GM13977 (cell line): ENCODE results near the gene SLC22A4.

Experiments
- DNase-seq: peaks from one replicate; pipeline ENCODE4 v3.0.0; 2012; ENCODE audit warnings: low spot score
- in situ Hi-C: fragments of 300-500 bp; cut with MboI; formaldehyde crosslinking; loops from one replicate; pipeline ENCODE4 v1.12.0; 2022; ENCODE audit warnings: low sequenced_read_pairs, low pct_unique_long_range_greater_than_20kb, mixed read lengths, inconsistent platforms; ENCODE audit not compliant: unreplicated experiment
- TF ChIP-seq, protein P1 (sequence below): IDR thresholded peaks from 2 replicates; pipeline ENCODE4 v1.5.1; 2012; ENCODE audit warnings: mild to moderate bottlenecking, control low read depth; ENCODE audit not compliant: insufficient read depth; ENCODE audit errors: extremely low read depth, missing control alignments

Gene SLC22A4

DNA sequence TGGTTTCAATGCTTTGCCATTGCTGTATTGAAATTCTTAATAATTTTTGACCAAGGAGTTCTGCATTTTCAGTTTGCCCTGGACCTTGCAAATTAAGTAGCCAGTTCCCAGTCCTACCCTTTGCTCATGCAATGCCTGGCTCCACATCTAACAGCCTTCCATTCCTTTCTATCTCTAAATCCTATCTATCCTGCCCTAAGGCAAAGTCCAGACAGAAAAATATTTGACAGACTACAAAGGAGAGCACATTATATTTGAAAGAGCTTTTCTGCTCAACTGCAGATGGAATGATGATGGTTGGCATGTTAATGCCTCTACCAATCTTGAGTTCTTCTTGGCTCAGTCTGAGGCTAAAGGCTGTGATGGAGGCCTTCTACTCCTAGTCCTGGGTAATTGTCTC, 15.5 kb downstream of the SLC22A4 start:
- TF ChIP-seq, protein P1, sequence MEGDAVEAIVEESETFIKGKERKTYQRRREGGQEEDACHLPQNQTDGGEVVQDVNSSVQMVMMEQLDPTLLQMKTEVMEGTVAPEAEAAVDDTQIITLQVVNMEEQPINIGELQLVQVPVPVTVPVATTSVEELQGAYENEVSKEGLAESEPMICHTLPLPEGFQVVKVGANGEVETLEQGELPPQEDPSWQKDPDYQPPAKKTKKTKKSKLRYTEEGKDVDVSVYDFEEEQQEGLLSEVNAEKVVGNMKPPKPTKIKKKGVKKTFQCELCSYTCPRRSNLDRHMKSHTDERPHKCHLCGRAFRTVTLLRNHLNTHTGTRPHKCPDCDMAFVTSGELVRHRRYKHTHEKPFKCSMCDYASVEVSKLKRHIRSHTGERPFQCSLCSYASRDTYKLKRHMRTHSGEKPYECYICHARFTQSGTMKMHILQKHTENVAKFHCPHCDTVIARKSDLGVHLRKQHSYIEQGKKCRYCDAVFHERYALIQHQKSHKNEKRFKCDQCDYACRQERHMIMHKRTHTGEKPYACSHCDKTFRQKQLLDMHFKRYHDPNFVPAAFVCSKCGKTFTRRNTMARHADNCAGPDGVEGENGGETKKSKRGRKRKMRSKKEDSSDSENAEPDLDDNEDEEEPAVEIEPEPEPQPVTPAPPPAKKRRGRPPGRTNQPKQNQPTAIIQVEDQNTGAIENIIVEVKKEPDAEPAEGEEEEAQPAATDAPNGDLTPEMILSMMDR, result no peak
- DNase-seq, result no peak
- in situ Hi-C loops, result no loop called here

DNA sequence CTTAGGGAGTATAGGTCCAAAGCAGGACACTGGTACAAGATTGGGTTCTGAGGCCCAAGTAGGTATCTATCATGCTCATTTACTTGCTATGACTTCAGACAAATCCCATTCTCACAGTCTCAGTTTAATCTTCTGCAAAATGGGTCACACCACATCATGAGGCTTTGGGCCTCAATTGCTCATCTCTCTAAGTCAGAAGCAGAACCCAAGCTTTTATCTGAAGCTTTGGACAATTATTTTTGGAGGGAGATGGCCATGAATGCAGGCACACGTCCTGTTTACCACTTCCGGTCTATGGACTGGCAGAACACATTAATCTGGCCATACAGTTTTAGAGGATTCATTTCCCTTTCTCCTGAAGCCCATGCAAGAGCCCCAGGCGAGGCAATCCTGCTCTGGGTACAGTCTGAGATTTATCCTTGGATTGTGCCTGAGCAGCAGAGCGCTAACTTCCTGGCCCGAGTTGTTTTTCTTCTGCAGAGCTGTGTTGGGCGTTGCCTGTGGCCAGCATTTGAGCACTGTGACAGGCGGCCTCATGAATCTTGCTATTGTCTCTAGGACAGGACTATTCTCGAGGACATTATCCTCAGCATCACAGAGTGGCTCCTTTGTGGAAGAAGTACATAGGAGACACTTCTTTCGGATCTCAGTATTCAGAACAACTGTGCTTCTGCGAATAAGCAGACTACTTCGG, 16.1 kb downstream of the SLC22A4 start:
- TF ChIP-seq, protein P1, result no peak
- in situ Hi-C loops, result no loop called here
- no peak for DNase-seq

DNA sequence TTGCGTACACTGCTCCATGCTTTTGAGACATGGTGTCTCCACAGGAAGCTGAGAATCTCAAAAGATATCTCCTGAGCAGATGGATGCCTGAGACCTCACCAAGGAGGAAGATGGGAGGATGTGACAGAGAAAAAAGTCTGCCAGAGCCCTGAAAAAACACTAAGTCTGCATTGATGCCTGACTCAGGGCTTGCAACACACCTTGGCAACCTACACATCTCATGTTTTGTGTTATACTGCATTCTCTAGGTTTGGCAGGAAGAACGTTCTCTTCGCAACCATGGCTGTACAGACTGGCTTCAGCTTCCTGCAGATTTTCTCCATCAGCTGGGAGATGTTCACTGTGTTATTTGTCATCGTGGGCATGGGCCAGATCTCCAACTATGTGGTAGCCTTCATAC, 19.2 kb downstream of the SLC22A4 start:
- in situ Hi-C loops, result no loop called here
- no peak for DNase-seq
- TF ChIP-seq, protein P1, result no peak

DNA sequence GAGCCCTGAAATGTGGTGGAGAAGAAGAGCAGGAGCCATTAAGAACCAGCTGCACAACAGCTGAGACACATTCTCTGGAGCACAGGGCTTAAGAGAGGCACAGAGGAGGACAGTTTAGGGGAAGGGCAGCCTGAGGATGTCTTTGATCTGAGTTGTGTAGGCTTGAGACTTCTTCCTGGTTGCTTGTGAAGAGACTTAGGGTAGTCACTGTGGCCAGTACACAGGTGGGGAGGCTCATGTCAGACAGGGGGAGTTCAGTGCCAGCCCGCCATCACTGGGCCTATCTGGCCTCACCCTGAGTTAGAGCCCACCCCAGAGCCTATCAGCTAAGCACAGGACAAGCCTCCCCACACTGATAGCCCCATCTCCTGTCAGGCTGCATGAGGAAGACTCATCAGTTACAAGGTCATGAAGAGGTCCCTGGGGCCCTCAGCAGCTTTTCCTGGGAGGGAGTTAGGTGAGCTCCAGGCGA, 19.8 kb downstream of the SLC22A4 start:
- TF ChIP-seq, protein P1, result no peak
- no peak for DNase-seq
- in situ Hi-C loops, result no loop called here

DNA sequence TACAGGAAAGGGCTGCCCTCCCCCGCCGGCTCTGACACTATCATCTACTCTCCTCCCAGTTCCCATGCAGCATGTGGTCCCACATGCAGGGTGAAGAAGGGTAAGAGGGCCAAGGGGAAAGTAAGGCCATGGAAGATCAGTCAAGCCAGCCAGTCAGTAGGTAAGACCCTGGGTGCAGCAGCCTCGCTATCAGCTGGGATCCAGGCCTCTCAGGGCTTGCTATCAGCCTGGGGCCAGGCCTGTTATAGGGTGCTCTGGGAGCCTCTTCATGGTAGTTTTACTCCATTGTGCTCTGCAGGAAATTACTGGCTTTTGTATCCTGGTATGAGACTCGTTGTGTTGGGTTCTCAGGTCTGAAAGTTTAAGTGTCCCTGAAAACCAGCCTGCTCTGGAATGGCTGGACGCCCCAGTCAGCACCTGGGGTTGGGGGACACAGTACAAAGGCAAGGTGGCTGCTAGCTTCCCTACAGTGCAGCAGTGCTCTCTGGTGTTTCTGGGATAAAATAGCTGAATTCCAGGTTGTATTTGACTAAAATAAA, 21.4 kb downstream of the SLC22A4 start:
- in situ Hi-C loops, result no loop called here
- no peak for DNase-seq
- TF ChIP-seq, protein P1, result no peak

DNA sequence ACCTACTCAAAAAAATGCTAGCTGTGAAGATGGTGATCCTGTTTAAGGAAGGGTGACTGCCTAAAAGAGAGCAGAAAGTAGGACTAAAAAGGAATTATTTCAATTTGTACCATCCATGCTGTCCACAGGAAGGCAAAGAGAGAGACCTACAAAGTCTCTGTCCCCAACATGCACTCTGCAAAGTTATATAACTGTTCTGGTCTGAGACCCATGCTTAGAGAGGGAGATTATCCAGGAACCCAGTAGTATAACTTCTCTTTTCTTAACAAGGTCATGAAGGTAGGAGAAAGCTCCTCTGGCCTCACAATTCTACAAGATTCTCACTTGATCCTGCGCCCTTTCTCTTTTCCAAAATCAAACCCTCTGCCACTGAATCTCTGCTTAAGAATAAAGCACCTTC, 25.8 kb downstream of the SLC22A4 start:
- TF ChIP-seq, protein P1, result no peak
- in situ Hi-C loops, result no loop called here
- DNase-seq, result no peak
